Measurements from ENCODE around the gene PHLPP1.
"Not testable (repeated sequence)": the region's sequence is repeated elsewhere in the genome, so short reads cannot be mapped to it uniquely, and the experiment has no call there.

PHLPP1 gene

DNA sequence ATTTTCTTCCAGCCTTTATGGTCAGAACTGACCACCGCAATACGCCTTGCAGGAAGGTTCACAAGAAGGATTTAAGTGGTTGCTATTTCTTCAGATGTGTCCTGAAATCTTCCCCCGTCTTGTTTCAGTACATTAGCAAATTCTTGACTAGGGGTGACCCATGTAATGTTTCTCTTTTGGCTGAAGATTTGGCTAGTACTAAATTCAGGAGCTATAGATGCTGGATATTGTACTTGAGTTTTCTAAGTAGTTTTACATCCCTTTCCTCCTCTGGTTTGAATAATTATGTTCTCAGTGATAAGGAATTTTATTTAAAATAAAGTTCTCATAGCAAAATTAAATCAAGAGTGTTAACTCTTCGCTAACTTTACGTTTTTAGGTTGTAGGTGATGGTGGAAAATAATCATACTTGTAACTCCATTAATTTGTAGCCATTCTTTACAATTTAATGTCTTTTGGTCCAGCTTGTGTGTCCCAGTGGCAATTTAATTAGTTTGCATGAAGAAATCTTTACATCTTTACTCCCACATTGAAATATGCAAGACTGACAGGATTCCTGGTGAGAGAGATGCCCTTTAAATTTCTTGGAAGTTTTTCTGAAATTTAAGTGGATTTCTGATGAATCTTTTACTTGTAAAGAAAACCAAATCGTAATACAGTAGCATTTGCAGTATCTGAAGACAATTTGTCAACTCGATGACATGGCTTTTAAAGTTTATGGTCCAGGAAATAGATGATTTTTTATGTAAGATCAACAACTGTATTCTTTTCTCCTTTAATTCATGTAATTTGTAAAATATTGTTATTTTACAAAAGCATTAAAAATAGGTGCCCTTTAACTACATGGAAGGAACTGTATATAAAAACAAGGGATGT is 2.8 kb downstream of the PHLPP1 start:
- no peak for DNase-seq (ENCODE audit: low read depth)

- no peak for DNase-seq (ENCODE audit: low read depth)
Measured at GRCh38 chr18:62720048-62720447, 4.7 kb downstream of the PHLPP1 start.

- DNase-seq (ENCODE audit: low read depth): no peak
Measured at GRCh38 chr18:62720766-62721613, 5.6 kb downstream of the PHLPP1 start.

DNA sequence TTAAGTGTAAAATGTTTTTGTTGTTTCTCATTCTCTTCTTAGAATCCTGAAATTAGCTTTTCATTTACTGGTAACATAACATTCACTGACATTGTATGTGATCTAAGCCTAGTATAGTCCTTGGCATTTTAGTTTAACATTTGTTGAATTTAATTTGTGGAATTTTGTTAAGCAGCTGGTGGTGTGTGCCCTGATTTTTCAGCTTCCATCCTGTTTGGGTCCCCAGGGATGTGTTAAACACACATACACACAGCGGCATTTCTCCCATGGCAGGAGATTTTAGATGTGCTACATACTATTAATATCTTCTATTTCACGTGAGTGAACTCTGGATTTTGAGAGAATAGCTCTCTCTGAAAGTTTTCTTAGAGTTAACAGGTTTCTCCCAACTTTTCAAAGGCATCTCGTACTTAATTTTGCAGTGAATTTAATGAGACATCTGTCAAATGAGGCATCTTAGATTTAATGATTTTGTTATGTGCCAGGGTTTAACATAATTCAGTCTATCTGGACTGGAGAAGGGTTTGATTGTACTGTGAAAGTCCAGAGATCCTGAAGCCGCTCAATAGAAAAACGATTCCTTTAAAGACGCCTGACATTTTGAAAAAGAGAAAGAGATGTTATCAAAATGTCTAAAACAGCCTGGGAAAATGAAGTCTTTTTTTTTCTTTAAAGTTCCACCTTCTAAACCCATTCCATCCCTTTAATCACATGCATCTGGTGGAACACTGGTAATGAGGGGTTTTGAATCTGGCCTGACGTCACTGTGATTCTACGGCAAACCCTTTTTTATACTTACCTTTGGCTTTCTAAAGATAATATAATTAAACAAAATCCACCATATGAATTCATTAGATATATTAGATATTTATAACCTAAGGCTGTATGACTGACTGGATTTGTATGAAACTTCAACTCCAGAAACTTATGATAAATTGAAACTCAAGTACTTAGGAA is 6.8 kb downstream of the PHLPP1 start:
- no peak for DNase-seq (ENCODE audit: low read depth)

DNA sequence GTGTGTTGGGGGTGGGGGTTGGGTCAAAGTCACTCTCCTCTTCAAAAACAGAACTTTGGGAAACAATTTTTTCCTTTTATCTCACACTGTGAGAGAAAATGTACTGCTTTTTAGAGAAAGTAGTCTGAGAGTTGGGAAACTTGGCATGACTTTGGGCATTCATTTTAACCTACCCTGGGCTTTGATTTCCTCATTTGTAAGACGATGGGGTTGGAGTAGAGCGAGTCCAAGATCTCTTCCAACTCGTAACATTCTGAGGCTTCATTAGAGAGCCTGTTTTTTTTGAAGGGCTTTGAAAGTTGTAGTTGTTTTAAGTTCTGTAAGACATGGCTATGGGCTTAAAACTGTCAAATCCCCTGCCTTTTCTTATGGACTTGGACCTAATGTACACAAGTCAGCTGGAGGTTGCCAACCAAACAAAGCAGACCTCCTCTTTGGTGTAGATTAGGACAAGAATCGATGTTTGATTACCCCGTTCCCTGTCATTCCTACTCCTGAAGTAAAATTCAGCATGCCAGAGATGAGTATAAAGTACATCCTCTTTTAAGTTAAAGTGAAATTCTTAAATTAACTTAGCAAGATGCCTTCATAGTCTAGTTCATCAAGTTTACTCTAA is 8.4 kb downstream of the PHLPP1 start:
- no peak for DNase-seq (ENCODE audit: low read depth)

GRCh38 chr18:62725896-62726295 is 10.6 kb downstream of the PHLPP1 start:
- no peak for DNase-seq (ENCODE audit: low read depth)

GRCh38 chr18:62728254-62728653 is 12.9 kb downstream of the PHLPP1 start:
- DNase-seq (ENCODE audit: low read depth): no peak

DNA sequence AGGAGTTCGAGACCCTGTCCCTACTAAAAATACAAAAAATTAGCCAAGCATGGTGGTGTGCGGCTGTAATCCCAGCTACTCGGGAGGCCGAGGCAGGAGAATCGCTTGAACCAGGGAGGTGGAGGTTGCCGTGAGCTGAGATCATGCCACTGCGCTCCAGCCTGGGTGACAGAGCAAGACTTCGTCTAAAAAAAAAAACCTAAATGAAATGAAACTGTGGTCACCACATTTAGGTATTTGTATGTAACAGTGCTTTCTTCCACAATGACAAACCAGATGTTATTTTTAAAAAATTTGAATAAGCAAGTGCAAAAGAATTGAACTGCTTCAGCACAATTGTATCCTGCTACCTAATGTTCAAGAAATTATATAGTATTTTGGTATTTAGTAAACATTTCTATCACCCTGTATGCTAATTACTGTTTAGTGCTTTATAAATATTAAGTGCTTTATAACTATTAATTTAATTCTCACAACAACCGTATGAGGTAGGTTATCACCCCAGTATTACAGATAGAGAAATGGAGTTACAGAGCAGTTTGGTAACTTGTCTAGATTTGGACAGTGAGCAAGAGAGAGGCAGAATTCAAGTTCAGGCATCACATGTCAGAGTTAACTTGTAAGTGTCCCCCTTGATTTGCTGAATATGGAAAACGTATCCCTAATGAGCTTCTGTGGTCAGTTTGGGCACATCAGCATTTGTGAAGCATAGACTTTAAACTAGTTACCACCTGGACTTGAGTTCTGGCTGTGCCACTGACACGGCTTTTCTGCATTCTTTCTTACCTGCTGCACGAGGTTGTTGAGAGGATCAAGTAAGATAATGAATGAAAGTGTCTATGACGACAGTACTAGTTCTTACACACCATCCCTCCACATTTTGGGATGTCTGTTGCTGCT is 14.4 kb downstream of the PHLPP1 start:
- DNase-seq (ENCODE audit: low read depth): no peak

DNA sequence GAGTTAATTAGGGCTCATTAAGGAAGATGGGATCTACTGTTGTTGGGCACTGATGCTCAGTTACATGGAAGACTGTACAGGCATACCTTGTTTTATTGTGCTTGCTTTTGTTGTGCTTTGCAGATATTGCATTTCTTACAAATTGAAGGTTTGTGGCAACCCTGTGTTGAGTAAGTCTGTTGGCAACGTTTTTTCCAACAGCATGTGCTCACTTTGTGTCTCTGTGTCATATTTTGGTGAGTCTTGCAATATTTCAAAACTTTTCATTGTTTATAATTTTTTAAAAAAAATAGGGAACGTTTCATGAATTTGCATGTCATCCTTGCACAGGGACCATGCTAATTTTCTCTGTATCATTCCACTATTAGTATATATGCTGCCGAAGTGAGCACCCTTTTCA is 15.6 kb downstream of the PHLPP1 start:
- DNase-seq (ENCODE audit: low read depth): no peak

- no peak for DNase-seq (ENCODE audit: low read depth)
Measured at GRCh38 chr18:62732617-62733016, 17.3 kb downstream of the PHLPP1 start.

- no peak for DNase-seq (ENCODE audit: low read depth)
Measured at GRCh38 chr18:62734290-62734689, 18.9 kb downstream of the PHLPP1 start.

- DNase-seq (ENCODE audit: low read depth): no peak
Measured at GRCh38 chr18:62735387-62735786, 20.0 kb downstream of the PHLPP1 start.

- DNase-seq (ENCODE audit: low read depth): no peak
Measured at GRCh38 chr18:62736077-62736855, 20.9 kb downstream of the PHLPP1 start.

GRCh38 chr18:62737241-62737873 is 22.0 kb downstream of the PHLPP1 start:
- DNase-seq (ENCODE audit: low read depth): no peak

DNA sequence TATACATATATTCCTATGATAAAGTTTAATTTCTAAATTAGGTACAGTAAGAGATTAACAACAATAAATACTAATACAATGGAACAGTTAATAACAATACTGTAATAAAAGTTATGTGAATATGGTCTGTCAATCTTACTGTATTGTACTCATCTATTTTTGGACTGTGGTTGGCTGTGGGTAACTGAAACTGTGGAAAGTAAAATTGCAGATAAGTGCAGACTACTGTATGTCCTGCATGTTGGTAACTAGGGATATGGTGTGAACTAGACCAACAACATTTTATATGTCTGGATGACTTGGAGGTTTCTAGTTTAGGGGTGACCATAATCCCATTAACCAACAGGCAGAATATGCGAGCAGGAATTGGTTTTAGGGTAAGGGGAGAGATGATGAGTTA is 23.3 kb downstream of the PHLPP1 start:
- no peak for DNase-seq (ENCODE audit: low read depth)

DNA sequence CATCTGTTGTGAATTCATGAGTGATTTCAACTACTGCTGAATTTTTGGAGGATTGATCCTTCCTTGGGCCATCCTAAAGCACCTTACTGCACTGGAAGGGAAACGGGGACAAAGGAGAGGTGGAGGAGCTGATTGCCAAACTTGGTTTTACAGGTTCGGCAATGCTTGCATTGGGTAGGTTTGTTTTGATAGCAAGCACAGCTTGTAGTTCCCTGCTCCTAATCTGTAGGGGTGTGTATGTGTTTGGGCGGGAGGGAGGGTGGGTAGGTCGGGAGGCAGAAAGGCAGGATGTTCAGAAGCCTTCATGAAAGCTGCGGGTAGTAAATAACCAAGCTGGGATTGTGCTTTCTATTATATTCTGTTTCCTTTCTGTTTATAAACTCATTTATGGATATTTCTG is 24.6 kb downstream of the PHLPP1 start:
- DNase-seq (ENCODE audit: low read depth): no peak

DNA sequence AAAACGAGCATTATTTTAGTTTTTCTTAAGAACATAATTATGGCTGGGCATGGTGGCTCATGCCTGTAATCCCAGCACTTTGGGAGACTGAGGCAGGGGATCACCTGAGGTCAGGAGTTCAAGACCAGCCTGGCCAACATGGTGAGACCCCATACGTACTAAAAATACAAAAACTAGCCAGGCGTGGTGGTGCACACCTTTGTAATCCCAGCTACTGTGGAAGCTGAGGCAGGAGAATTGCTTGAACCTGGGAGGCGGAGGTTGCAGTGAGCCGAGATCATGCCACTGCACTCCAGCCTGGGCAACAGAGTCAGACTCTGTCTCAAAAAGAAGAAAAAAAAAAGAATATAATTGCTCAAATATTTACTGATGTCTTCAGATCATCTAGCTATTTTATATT is 25.3 kb downstream of the PHLPP1 start:
- DNase-seq (ENCODE audit: low read depth): not testable (repeated sequence)

- no peak for DNase-seq (ENCODE audit: low read depth)
Measured at GRCh38 chr18:62741118-62741566, 25.8 kb downstream of the PHLPP1 start.

DNA sequence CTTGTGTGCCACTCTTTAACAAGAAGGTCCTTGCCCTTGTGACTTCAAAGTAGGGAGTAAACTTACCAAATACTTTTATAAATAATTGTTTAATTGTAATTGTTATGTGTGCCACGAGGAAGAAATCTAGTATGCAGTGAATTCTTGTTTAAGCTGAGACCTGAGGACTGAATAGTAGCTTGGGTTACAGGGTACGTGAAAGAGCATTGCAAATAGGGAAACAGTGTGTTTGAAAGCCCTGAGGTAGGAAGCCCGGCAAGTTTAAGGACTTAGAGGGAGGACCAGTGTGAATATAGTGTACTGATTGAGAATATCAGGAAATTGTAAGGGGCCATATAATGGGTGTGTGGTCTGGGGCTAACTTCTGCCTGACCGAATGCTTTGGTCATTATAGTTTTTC is 26.2 kb downstream of the PHLPP1 start:
- no peak for DNase-seq (ENCODE audit: low read depth)

Measured in activated gamma-delta T cell treated with anti-CD3 and anti-CD28 coated beads, Interleukin-2, amount 50 U/mL, for 16 hours (primary cell).